Keratinocyte (primary cell): ENCODE data around the gene BCO1.

ENCODE experiments used
- CTCF ChIP-seq, 3 experiments: IDR thresholded peaks in 1 of 3; conservative IDR thresholded peaks in 1 of 3; optimal IDR thresholded peaks in 1 of 3; 2 replicates in 2 of 3; 3 replicates in 1 of 3; pipeline versions ENCODE3 to v1.5.1; 2011; ENCODE audit warnings: low read length in 3 of 3, mild to moderate bottlenecking in 3 of 3, moderate library complexity in 2 of 3, control low read depth in 1 of 3, inconsistent platforms in 1 of 3; ENCODE audit not compliant: insufficient read depth in 2 of 3; ENCODE audit errors: extremely low read depth in 1 of 3
- EZH2 ChIP-seq: IDR thresholded peaks from one replicate; pipeline ENCODE4 v1.6.1; 2012; ENCODE audit warnings: inconsistent platforms, mild to moderate bottlenecking, low read length, moderate library complexity

GRCh38 chr16:81286190-81286589 is 47.7 kb downstream of the BCO1 start:
- TF ChIP-seq CTCF (optimal IDR thresholded peaks at IDR 0.05 in 1 of 3, IDR thresholded peaks at IDR 0.05 in 1 of 3, conservative IDR thresholded peaks at IDR 0.05 in 1 of 3; ENCODE audit: extremely low read depth in 1 of 3, insufficient read depth in 2 of 3, low read length in 3 of 3) (no peak), EZH2 (no peak)
